ENCODE data around the gene COL24A1. TPM values are rescaled to one million over a fixed set of nuclear protein-coding genes. Genes with fewer than 3 reads are reported as not detected.

The COL24A1 gene
- total RNA-seq, 1 experiment from 2014 or later = 0.35 TPM

DNA sequence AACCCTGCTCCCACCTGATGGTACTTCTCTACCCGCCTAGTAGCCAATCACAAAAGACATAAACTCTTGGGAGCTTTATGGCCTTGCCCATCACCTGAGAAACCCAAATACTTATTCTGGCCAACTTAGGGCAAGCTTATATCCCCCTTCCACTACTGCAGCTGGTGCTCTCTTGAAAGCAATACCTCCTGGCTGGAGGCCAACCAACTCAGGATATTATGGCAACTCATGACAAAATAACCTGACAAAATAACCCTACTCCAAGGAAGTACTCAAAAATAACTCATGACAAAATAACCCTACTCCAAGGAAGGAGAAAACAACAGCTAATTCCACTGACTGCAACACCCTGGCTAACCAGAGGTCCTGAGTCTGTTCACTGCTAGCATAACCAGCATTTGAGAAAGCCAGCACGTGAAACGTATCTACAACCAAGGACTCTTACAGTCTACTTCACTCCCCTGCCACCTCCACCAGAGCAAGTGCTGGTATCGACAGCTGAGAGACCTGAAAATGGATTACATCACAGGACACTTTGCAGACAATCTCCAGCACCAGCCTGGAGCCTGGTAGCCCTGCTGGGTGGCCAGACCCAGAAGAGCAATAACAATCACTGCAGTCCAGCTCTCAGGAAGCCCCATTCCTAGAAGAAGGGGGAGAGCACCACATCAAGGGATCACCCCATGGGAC lies 179.9 kb downstream of the COL24A1 start:
- H2AFZ ChIP-seq (ENCODE audit: low read length) = no peak overlapping the region
- TF ChIP-seq, protein P1, sequence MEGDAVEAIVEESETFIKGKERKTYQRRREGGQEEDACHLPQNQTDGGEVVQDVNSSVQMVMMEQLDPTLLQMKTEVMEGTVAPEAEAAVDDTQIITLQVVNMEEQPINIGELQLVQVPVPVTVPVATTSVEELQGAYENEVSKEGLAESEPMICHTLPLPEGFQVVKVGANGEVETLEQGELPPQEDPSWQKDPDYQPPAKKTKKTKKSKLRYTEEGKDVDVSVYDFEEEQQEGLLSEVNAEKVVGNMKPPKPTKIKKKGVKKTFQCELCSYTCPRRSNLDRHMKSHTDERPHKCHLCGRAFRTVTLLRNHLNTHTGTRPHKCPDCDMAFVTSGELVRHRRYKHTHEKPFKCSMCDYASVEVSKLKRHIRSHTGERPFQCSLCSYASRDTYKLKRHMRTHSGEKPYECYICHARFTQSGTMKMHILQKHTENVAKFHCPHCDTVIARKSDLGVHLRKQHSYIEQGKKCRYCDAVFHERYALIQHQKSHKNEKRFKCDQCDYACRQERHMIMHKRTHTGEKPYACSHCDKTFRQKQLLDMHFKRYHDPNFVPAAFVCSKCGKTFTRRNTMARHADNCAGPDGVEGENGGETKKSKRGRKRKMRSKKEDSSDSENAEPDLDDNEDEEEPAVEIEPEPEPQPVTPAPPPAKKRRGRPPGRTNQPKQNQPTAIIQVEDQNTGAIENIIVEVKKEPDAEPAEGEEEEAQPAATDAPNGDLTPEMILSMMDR (conservative IDR thresholded peaks at IDR 0.05) = no peak
- H3K56ac ChIP-seq (ENCODE audit: insufficient read length, low read depth, low read length) = no peak overlapping the region
- H2BK5ac ChIP-seq (ENCODE audit: insufficient read length, low read length) = no peak overlapping the region
- H3K9me3 ChIP-seq (ENCODE audit: control insufficient read depth, low read depth, low read length) = no peaks in the 10 kb centered on the region
- Mint-ChIP-seq H3K27ac (peak overlapping the region in 2 of 3 experiments; percentile 23 to 40; a peak in 2 of 7 replicates), H3K4me3 (no peak overlapping the region), H3K4me1 (peaks cover 17 to 18% of the 10 kb centered on the region in 2 experiments), H3K9me3 (no peaks in the 10 kb centered on the region; a peak in 1 of 5 replicates), H3K36me3 (ENCODE audit: insufficient read depth in 1 of 3, low read depth in 3 of 3) (0 out of 7 replicates have a peak, but pooled peaks cover 0 to 5% (median 0%) of the 10 kb centered on the region in 3 experiments), H3K27me3 (ENCODE audit: low read depth) (peaks cover 20% of the 10 kb centered on the region)
- no peaks in the 10 kb centered on the region for H4K20me1 ChIP-seq (ENCODE audit: control insufficient read depth, insufficient read depth, insufficient read length)
- H2BK20ac ChIP-seq (ENCODE audit: low read depth, low read length, poor library complexity, severe bottlenecking) = no peak overlapping the region
- no peak overlapping the region for H3K9ac ChIP-seq (ENCODE audit: extremely low read depth, insufficient read length, low read length)
- H2BK12ac ChIP-seq (ENCODE audit: insufficient read length, low read depth, low read length) = no peak overlapping the region
- WGBS (ENCODE audit: extremely low coverage, insufficient read length, low lambda C conversion rate) = no CpG with 5 or more reads among the region's 4 CpGs
- H2BK15ac ChIP-seq (ENCODE audit: low read depth, low read length) = no peak overlapping the region
- H3K27ac ChIP-seq (ENCODE audit: insufficient read length, low read depth, low read length) = no peak overlapping the region
- no peak overlapping the region for H3K18ac ChIP-seq (ENCODE audit: insufficient read length, low read depth, low read length)
- H3K4me1 ChIP-seq (ENCODE audit: insufficient read depth, low read length) = peaks cover 7% of the 10 kb centered on the region; the same call in 1 of the 2 replicates
- H3K23ac ChIP-seq (ENCODE audit: insufficient read length, low read depth, low read length) = no peak overlapping the region
- H3K14ac ChIP-seq (ENCODE audit: insufficient read depth, low read length) = no peak overlapping the region
- no peak overlapping the region for H3K4me2 ChIP-seq (ENCODE audit: insufficient read depth, insufficient read length, low read length)
- no peak overlapping the region for H2BK120ac ChIP-seq (ENCODE audit: low read depth, low read length, poor library complexity, severe bottlenecking)
- no peak overlapping the region for H3T11ph ChIP-seq (ENCODE audit: low read length)
- DNase-seq = no peak
- no peak overlapping the region for H4K5ac ChIP-seq (ENCODE audit: insufficient read length, low read depth, low read length)
- no peak overlapping the region for H4K8ac ChIP-seq (replicated peaks; ENCODE audit: insufficient read length, low read depth, low read length)
- H4K91ac ChIP-seq (ENCODE audit: insufficient read length, low read depth, low read length) = no peak overlapping the region
- H3K23me2 ChIP-seq (ENCODE audit: insufficient read length, low read depth, low read length, poor library complexity, severe bottlenecking) = no peaks in the 10 kb centered on the region
- no peak overlapping the region for H2AK5ac ChIP-seq (ENCODE audit: insufficient read length, low read length)
- no peaks in the 10 kb centered on the region for H3K79me2 ChIP-seq (ENCODE audit: insufficient read depth, low read length)
- no peak overlapping the region for H3K4ac ChIP-seq (ENCODE audit: low read depth, low read length)
- H3K79me1 ChIP-seq (ENCODE audit: insufficient read depth, low read depth, low read length, poor library complexity, severe bottlenecking) = no peaks in the 10 kb centered on the region
- no peaks in the 10 kb centered on the region for H3K27me3 ChIP-seq (ENCODE audit: insufficient read depth, low read length)
